RCC 7860 (cell line): ENCODE results near the gene MRAS.
"Not testable (repeated sequence)": the region's sequence is repeated elsewhere in the genome, so short reads cannot be mapped to it uniquely, and the experiment has no call there.

ENCODE experiments used
- DNase-seq: peaks from one replicate; pipeline ENCODE4 v3.0.0-alpha.2; 2015; ENCODE audit warnings: low spot score
- FAIRE-seq: peaks from 2 replicates; lab custom pipeline; 2012; peaks lifted over from hg19 to GRCh38; lab: Jason Lieb, UNC

MRAS gene

DNA sequence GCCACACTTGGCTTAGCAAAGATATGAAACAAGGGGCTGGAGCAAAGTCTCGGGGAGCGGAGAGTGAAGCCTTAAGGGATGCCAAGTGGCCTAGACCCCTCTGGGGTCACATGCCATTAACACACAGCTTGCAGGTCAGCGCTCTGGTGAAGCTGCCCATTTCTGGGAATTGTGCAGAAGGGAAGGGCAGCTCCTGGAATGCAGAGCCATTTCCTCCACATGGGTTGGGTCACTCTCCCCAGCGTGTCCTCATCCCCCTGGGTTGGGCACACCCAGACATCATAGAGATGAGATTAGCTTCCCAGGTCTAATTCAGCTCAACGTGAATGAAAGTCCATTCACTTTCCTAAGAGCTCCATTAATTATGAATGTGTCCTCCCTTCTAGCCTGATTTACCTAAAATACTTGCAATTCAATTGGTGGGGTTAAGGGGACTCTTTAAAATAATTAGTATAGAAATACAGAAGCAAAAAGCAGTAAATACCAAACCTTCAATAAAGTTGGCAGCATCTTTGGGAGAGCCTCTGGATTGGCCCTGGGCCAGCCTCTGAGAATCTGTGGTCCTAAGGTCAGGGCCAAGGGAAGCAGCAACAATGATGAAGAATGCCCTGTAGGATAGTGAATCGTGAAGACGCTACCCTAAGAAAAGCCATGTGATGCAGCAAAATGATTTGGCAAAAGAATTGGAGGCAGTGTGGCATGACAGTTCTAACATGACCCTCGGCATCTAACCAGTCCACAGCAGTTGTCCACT, 17.8 kb downstream of the MRAS start:
- no peak for FAIRE-seq
- no peak for DNase-seq

DNA sequence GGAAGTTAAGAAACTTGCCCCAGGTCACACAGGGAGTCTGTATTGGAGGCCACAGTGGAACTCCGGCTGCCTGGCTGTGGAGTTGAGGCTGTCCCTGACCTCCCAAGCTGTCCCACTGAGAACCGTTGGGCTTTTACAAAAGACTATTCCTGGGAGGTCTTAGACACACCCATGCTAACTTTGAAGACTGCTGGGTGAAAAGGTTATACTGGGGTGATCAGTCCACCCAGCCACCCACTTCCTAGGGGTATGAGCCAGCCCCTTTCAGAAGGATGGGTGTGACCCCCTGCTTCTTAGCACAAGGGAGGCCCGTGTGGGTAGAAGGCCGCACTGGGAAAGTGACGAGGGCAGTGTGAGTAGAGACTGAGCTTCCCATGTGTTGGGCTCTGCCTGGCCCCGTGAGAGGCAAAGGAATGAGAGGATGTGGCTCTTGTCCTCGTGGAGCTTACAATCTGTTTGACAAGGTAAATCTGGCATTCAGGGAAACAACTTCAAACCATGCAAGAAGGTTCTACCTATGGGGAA, 19.0 kb downstream of the MRAS start:
- FAIRE-seq (no peak), DNase-seq (no peak)

DNA sequence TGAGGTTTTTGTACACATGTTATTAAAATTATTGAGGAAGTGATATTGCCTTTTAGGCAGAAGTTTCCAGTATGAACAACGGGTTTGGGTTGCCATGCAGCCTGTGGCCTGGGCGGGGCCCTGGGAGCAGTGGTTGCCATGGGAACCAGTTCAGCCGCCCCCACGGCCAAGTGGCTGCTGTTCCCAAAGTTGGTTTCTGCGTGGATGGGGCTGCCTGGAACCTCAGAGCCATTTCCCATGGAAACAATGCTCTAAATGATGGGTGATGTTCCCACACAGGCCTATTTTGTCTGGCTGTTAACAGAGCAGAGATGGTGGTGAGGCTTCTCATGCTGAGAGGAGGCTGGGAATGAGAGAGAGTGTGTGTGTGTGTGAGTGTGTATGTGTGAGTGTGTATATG, 19.5 kb downstream of the MRAS start:
- no peak for DNase-seq
- no peak for FAIRE-seq

DNA sequence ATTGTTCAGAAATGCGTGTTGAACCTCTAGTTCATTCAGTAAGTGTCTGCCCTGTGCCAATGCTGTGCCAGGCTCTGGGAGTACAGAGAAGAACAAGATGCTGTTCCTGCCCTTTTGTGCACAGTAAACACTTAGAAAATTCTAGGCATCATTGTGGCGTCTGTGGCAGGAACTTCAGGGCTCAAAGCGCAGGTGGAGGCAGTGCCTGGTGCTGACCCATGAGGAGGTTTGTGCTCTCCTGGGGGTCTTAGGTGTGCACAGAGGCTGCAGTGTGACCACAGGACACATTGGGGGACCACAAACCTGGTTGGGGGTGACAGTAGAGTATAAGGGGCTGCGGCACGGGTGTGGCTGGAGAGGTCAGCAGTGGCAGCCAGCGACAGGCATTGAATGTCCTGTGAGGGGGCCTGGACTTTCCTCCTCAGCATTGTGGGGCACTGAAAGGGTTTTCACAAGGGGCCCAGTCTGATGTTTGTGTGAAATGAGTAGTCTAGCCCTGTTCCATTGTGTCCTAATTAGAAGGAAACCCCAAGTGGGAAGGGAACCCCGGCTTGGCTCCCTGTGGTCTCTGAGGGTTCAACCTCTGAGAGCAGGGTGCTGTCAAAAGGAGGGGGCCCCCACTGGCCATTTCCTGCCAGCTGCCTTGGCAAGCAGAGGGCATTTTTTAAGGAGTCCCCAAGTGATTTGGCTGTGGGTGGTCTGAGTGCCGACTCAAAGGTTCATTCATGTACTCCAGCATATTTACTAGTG, 20.9 kb downstream of the MRAS start:
- FAIRE-seq (no peak), DNase-seq (no peak)

DNA sequence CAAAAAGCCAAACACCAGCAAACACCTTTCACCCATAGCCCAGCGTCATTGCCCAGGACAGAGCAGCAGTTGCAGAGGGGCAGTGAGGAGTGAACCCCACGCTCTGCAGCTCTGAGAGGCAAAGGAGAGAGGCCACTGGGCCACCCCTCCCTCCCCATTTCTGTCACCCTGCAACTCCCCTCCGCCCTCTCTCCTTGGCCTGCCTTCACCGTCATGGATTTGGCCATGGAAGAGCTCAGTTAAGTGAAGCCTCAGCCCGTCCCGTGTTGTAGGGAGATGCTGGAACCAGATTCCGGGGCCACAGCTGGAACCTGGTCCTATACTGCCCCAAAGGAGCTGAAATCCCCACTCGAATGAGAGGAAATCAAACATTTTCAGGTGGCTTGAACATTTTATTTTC, 21.9 kb downstream of the MRAS start:
- DNase-seq (no peak), FAIRE-seq (no peak)

DNA sequence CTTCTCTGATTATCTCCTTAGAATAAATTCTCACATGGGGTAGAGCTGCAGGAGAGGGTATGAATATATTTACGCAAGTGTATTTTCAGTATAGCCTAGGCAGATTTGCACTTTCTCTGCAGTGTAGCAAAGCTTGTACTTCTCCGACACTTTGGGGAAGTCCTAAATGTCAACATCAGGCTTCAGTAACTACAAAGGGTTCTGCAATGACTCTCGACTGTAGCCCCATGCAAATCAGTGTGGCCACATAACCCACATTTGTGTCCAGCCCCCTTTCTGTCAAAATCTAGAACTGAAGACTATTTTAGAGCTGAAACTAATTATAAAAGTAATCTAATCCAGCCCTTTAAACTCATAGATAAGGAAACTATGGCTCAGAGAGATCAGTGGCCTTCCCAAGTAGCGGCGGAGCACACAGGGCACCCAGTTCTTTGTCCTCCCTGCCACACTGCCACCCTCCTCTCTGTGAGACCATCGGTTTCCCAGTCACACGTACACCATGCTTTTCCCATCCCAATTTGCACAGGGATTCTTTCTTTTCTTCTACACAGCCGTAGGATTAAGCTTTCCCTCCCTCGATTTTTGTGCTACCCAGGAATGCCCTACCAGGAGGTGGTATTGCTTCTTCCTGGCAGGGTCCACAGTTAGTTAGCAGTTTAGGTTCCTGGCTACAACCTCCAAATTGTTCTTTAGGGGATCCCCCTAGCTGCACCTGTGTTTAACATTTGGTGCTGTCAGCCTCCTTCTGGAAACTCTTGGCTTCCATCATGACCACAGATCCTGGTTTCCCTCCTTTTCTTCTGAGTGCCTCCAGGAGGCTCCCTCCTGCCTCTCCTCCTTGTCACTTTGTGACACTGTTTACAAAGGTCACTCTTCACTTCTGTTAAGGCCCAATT, 22.9 kb downstream of the MRAS start:
- FAIRE-seq = no peak
- no peak for DNase-seq

DNA sequence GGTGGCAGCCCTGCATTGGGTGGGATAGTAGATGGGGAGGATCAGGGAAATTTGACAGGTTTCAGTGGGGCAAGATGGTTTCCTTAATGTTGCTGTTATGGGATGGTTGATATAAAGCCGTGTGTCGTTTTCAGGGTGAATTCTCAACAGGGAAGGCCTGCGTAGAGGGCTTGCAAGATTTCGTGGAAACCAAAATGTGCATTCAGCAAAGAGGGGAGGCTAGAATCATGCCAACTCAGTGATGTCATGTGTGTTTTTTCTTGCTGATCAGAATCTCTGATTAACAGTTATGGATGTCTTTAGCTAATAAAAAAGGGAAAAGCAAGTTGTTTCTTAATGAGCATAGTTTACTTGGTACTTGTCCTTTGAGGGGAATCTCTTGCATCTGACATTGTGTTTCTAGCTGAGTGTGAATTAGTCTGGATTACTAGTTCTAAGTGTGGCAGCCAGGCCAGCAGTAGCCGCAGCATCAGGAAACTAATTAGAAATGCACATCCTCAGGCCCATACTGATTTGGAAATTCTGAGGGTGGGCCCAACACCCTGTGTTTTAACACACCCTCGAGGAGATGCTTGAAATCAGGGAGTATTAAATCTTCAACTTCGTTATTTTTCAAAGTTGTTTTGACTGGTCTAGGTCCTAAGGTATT, 24.8 kb downstream of the MRAS start:
- DNase-seq (no peak), FAIRE-seq (no peak)

DNA sequence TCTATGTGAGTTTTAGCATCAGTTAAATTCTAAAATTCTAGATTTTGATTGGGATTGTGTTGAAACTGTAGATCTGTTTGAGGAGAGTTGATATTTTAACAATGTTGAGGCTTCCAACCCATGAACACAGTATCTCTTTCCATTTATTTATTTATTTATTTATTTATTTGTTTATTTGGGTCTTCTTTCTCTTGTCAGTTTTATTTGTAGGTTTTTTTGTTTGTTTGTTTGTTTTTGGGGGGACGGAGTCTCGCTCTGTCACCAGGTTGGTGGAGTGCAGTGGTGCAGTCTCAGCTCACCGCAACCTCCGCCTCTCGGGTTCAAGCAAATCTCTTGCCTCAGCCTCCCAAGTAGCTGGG, 25.3 kb downstream of the MRAS start:
- no peak for FAIRE-seq
- no peak for DNase-seq

DNA sequence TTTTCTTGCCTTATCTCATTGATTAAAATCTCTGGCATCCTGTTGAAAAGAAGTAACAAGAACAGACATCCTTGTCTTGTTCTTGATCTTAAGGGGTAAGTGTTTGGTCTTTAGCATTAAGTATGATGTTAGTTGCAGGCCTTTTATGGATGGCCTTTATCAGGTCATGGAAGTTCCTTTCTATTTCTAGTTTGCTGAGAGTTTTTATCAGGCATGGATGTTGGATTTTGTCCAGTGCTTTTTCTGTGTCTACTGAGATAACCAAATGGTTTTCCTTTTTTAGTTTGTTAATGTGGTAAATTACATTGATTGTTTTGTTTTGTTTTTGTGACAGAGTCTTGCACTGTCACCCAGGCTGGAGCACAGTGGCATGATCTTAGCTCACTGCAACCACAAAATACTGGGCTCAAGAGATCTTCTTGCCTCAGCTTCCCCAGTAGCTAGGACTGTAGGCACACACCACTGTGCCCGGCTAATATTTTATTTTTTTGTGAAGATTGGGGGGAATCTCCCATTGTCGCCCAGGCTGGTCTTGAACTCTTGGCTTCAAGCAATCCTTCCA, 26.3 kb downstream of the MRAS start:
- no peak for FAIRE-seq

DNA sequence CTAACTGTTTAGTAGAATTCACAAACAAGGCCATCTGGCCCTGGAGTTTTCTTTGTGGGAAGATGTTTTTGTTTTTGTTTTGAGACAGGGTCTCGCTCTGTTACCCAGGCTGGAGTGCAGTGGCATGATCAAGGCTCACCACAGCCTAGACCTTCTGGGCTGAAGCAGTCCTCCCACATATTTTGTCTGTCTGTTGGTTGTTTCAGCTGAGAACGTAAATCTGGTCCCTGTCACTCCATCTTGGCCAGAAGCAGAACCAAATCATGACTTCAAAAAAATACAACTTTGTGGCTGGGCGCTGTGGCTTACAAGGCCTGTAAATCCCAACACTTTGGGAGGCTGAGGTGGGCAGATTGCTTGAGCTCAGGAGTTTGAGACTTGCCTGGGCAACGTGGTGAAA, 27.1 kb downstream of the MRAS start:
- no peak for FAIRE-seq
- no peak for DNase-seq

More for the DNA sequence above, 26.3 kb downstream of the MRAS start:
- no peak for DNase-seq

DNA sequence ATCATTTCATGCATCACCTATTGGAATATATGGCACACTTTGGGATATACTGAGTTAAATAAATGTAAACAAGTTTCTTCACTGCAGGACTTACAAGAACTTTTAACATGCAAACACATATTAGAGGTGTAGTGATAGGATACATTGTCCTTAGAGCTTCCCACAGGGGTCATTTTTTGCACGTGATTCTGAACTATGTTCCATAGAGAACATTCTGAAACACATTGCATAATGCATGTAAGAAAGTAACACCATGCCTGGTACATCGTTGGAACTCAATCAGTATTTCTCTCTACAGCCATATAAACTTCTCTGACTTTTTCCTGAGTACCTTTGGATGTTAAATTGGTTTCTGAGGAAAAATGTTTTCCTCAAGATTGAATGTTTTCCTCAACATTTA, 28.3 kb downstream of the MRAS start:
- FAIRE-seq (no peak), DNase-seq (no peak)

DNA sequence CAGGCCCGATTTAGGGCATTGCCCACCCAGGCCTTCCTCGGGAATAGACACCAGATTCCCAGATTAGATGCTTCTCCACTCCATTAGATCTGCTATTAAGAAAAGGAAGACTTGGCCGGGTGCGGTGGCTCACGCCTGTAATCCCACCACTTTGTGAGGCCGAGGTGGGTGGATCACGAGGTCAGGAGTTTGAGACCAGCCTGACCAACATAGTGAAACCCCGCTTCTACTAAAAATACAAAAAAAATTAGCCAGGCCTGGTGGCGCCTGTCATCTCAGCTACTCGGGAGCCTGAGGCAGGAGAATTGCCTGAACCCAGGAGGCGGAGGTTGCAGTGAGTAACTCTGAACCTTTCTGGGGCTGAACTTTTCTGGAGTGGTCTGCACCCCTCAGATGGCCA, 28.8 kb downstream of the MRAS start:
- not testable (repeated sequence) for FAIRE-seq, DNase-seq

DNA sequence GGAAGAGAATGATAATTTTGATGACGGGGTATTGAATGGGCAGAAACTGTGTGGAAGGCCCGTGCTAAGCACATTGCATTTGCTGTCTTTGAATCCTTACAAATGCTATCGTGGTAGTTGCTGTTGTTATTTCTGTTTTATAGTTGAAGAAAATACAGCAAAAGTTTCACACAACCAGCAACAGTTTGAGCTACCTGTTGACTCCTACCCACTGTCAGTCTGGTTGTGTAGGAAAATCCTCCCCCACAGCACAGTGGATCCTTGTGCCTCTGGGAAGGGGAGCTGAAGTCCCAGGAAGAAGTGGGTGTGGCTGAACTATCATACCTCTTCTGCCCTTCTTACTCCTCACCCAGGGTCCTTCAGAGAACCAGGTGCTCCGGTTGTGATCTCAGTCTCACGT, 29.4 kb downstream of the MRAS start:
- FAIRE-seq = no peak
- DNase-seq = no peak

DNA sequence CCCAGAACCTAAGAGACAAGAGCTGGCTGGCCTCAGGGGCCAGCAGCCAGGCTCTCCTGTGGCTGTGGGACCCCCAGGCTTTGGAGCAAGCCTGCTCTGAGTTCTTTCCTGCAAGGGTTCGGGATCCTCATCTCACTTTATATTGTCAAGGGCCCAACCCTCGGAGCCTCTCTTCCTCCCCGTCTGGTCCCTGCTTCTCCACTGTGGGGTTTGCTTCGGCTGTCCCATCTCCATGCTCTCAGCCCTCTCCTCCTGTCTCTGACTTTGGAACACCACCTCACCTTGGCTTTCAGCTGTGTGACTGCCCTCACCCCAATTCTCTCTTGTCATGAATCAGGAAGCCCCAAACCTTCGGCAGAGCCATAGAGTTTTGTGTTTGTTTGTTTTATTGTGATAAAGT, 30.0 kb downstream of the MRAS start:
- FAIRE-seq (no peak), DNase-seq (no peak)

DNA sequence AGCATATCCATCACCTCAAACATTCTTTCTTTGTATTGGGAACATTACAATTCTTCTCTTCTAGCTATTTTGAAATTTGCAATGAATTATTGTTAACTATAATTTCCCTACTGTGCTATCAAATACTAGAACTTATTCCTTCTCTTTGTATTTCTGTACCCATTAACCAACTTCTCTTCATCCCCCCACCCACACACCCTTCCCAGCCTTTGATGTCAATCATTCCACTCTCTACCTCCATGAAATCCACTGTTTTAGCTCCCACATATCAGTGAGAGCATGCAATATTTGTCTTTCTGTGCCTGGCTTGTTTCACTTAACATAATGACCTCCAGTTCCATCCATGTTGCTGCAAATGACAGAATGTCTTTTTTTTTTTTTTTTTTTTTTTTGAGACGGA, 30.6 kb downstream of the MRAS start:
- DNase-seq (no peak), FAIRE-seq (no peak)

DNA sequence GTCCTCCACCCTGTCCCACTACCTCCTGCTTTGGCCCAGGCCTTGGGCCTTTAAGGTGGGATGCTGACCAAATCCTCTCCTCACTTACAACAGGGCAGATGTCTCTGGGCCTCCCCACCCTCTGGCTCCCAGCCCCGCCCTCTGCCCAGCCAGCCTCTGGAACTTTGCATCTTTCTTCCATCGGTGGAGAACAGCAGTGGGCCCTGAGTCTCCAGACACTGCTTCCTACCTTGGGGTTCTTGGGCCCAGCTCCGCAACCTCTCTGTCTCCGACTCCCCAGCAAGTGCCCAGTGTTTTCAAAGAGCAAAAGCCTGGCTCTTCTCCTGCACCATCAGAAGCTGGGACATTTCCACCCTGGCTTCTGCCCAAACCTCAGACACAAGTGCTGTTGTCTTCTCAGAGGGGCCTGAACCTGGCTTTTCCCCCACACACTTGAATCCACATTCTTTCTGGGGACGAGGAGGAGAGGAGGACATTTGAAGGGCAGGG, 33.1 kb downstream of the MRAS start:
- no peak for FAIRE-seq
- DNase-seq = no peak

DNA sequence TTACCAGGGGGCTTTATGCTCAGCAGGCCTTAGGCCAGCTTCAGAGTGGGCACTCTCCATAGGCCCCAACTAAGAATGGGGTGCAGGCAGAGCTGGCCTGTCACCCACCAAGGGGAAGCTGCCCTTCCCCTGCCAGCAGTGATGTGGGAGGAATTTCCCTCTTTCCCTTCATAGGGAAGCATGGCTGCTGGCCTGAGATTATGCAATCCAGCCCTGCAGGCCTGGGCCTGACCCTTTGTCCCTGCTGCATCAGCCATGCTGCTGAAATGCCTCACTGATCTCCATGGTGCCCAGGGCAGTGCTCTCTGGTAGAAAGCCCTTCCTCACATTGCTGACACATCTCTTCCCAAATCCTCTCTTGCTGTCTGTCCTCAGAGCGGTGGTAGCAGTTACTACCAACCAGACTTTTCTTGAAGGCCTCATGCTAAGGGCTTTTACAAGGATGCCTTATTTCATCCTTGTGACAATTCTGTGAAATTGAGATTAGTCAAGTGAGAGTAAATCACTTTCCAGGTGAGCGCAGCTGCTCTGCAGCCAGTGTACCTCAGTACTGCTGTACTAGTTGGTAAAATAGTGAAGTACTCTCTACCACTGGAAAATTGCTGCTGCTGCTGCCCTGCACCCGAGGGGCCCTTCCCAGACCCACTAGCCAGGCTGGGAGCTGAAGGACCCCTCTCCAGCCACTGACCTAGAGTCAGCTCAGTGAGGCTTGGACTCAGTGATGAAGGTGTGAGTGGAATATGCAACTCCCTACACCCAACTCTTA, 33.8 kb downstream of the MRAS start:
- peak; percentile 70 for DNase-seq

DNA sequence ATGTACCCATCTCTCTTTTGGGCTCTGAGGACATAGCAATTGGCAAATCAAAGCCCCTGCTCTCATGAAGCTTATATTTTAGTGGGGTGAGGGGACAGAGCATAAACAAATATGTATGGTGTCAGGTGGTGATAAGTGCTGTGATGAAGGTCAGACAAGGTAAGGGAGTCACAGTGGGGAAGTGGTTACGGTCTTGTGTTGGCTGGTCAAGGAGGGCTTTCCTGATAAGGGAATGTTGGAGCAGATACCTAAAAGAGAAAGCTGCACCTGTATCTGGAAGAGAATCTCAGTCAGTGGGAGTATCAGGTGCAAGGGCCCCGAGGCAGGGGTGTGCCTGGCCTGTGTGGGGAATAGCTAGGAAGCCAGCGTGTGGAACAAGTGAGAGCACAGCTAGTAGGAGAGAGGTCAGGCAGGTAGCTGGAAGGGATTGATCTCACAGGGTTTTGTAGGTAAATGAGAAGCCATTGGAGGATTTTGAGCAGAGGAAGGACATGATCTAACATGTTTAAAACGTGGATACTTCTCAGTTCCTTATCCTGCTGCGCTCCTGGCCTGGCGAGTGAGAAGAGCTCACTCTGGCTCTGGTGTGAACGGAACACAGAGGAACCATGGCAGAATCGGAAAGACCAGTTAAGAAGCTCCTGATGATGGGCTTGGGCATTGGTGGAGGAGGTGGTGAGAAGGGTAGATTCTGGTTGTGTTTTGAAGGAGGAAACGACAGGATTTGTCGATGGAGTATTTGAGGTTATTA, 35.5 kb downstream of the MRAS start:
- no peak for DNase-seq
- no peak for FAIRE-seq

More for the DNA sequence above, 33.8 kb downstream of the MRAS start:
- FAIRE-seq = peak; percentile 67

DNA sequence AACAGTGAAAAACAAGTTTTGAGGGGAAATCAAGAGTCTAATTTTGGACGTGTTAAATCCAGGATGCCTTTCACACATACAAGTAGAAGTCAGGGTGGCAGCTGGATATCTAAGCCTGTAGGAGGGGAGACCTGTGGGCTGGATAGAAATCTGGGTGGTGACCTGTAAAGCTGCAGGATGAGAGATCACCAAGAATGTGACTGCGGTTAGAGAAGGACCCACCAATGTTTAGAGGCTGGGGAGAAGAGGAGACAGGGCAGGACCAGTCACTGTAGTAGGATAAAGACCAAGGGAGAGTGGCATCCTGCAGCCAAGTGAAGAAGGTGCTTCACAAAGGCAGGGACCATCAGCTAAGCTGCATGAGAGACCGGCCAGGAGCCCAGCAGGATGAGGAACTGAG, 36.2 kb downstream of the MRAS start:
- DNase-seq = peak; percentile 75
- peak; percentile 85 for FAIRE-seq
